Non-pigmented ciliary epithelial cell (primary cell): ENCODE data around the gene MYLK3.

Source experiments
- DNase-seq: peaks from one replicate; pipeline ENCODE4 v3.0.0-alpha.2; 2010; ENCODE audit warnings: low read depth

MYLK3 gene

GRCh38 chr16:46757339-46758050, 9.4 kb upstream of the MYLK3 start:
- DNase-seq = no peak

DNA sequence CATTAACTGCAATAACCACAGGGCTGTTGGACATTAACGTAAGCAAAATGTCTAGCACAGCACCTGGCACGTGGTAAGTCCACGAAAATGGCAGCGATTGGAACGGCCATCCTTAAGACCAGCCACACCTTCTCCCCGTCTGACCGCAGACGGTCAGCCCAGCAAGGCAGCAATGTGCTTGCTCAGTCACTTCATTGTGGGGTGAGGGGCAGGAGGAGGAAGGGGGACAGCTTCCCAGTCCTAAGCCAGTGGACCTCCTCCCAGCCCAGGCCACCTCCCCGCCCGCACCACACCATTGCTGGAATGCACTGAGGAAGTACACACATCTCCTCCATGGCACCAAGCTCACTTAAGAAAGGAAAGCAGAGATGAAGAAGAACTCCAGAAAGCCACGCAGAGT, 8.6 kb upstream of the MYLK3 start:
- DNase-seq = no peak

- DNase-seq = no peak
Observed at GRCh38 chr16:46753015-46753414, 4.9 kb upstream of the MYLK3 start.

DNA sequence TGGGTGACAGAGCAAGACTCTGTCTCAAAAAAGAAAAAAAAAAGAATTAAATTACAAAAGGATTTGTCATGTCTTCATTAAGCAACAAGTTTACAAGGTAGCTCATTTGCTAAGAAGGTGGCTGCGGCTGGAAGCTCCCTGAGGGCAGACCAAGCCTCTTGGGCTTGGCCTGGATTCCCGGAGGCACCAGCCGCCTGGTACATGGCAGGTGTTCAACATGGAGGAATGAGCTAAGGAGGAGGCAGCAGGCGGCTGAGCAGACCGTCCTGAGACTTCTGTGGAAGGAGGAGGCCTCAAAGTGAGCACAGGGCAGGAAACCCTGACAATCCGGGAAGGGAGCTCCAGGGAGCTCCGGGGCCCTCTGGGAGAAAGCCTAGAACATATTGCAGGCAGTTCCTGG, 3.2 kb upstream of the MYLK3 start:
- no peak for DNase-seq

GRCh38 chr16:46748775-46749705, 896 bp upstream of the MYLK3 start:
- DNase-seq = no peak

GRCh38 chr16:46746821-46747776, 1.0 kb downstream of the MYLK3 start:
- no peak for DNase-seq

GRCh38 chr16:46745617-46746016, 2.5 kb downstream of the MYLK3 start:
- no peak for DNase-seq

DNA sequence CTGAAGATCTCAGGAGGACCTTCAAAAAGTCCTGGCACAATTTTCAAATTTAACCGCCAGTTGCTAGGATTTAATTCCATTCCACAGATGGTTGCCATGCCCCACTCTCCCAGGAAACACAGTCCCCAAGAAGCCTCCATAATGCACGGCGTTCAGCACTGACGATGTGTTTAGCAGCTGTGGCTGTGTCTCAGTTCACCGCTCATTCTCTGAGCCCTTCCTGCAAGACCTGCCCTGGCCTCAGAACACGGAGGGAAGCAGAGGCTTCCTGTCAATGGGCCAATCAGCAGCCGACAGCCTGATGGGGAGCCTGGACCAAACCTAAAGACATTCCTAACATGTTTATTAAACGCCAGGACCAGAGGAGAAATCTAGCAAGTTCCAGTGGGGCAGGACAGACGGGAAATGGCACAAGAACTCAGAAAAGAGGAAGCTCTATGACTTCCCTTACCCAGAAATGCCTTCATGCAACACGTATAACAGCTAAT, 4.9 kb downstream of the MYLK3 start:
- no peak for DNase-seq

- no peak for DNase-seq
Observed at GRCh38 chr16:46739934-46740333, 8.2 kb downstream of the MYLK3 start.

DNA sequence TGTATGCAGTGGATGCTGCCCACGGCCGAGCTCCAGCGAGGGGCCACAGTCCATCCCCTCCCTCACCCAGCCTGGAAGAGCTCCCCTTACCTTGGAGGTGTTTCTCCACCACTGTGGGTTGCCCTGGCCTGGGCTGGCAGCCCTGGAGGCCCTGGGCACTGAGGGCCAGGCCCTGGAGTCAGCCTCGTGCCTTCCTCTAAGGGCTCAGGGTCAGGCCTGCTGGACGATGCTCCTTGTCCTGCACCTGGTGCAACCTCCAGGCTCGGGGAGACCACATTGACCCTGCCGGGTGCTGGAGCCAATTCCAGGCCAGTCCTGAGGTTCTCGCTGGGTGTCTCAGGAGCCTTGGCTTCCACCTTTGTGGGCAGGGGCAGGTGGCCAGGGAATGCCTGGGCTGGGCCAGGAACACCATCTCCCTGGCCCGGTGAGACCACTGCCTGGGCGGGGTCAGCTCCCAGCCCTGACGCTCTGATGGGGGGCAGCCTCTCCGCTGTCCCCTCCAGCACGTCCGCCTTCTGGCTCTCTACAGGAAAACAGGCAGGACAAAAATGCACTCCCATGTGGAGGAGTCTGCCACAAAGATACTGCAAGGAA, 10.4 kb downstream of the MYLK3 start:
- DNase-seq = no peak

GRCh38 chr16:46736695-46737094, 11.4 kb downstream of the MYLK3 start:
- no peak for DNase-seq

DNA sequence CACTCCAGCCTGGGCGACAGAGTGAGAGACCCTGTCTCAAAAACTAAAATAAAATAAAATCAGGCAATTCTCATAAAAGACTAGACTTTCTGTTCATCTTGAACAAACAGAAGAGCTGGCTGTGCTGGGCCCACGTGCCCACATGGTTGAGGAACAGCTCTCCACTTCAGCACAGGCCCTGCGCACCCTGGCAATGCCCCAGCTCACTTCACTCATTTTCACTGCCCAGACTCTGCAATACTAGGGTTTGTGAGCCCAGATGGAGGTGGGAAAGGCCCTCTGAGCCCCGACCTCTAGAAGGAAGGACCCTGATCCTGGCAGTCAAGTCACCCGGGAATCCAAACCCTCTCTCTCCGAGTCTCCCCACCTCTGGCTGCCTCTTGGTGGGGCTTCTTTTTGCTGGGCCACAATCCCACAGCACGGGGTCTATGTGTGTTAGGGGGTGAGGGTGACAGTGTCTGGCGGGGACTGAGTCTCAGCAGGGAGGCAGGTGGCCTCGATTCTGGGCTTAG, 14.8 kb downstream of the MYLK3 start:
- DNase-seq = no peak

DNA sequence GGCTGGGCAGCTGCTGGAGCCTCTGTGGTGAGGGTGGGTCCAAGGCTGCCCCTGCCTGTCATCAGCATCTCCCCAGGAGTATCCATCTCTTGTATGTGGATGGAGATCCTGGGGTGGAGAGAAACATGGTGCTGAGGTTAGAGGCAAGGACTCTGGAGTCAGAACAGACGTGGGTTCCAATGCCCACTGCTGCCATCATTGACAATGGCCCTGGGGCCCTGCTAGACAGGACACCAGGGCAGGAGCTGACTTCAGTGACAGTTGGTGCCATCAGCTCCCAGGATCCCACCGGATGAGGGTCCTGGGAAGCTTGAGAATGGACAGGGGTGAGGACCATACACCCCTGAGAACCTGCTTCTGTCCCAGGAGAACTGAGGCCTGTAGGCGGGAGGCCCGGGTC, 15.6 kb downstream of the MYLK3 start:
- no peak for DNase-seq

DNA sequence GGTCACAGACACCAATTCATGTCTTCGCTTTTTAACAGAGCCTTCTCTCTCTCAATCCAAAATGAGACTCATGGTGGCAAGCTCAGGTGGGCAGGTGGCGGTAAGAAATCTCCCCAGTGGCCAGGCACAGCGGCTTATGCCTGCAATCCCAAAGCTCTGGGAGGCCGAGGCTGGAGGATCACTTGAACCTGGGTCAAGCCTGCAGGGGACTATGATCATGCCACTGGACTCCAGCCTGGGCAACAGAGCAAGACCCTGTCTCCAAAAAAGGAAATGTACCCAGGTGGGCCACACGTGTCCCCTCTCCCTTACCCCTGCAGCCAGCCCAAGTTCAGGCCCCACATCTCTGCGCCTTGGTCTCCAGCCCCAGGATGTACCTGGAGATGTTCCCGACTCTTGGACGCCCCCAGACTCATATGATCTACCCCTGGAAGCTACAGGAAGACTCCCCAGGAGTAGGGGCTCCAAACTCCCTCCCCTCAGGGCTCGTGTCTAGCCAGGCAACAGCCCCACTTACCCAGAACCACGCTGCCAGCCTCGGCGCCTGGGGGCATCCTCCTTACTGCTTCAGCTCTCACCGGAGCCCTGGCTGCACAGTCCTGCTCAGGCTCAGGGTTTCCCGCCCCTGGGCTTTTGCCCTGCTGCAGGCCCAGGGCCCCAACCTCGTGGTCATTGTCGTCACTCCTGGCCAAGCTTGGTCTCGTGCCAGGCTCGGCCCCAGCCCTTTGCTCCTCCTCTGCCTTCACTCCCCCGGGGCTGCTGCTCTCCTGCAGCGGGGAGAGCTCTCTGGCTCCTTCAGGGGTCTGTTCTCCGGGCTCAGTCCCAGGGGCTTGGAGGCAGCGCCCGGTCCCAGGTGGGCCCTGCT, 16.2 kb downstream of the MYLK3 start:
- no peak for DNase-seq

DNA sequence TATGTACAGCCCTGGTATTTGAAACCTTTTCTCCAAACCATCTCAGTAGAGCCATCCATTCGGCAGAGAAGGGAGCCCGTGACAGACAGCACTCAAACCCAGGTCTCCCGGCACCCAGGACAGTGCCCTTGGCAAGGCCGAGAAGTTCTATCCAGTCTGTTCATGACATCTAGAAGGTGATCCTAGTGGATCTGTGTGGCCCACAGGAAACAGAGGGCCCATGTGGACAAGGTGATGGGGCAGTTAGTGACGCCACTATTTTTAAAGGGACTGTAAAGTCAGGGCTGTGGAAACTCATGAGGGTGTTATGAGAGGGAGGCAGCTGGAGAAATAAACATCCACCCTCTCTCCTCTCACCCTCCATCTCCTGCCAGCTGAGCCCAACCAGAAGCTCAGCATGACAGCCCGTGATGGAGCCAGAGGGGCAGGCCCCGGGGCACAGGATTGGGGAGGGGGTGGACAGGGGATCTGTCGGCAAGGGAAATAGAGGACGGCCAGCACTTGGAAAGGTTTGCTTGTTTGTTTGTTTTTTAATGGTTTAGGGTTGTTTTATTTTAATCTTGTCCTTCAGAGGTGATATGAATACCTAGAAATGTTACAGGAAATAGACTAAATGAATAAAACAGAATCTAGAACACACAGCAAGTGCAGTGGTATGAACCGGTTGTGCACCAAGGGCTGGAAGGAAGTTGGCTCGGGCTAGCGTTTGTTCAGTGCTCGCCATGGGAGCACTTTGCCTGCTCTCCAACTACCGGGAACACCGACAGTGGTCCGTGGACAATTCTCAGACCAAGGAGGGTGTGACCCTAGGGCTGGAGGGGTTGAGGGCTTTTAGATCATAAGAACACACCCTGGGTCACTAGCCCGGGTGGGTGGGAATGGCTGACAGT, 17.1 kb downstream of the MYLK3 start:
- no peak for DNase-seq

GRCh38 chr16:46730126-46730525, 18.0 kb downstream of the MYLK3 start:
- no peak for DNase-seq

DNA sequence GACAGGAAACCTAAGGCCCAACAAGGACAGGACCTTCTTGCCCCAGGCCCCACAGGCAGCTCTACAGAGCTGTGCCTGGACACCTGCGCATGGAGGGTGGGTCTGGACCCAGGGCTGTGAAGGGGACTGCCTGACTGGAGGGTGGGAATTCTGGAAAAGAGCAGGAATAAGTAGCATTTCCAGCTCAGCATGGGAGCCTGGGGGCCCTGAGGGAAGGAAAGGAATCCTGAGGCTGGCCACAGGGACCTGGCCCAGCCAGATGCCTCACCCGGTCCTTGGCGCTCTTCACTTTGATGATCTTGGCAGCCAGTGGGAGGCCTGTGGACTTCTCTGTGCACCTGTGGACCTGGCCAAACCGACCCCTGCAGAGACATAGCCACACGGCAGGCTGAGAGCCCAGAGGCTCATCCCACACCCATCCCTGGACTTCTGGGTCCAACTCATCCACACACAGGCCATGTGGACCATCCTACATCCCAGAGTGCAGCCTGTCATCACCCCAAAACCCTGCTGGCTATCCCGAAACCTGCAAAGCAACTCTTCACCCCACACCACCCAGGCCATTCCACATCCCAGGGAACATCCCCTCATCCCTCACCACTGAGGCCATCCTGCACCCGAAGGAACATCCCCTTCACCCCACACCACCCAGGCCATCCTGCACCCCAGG, 18.7 kb downstream of the MYLK3 start:
- no peak for DNase-seq

GRCh38 chr16:46728806-46729205, 19.3 kb downstream of the MYLK3 start:
- no peak for DNase-seq

- no peak for DNase-seq
Observed at GRCh38 chr16:46727630-46728029, 20.5 kb downstream of the MYLK3 start.
